GM19455 (cell line): Measurements from ENCODE around the gene NR3C2.

Source experiments
- ATAC-seq: cut with Tn5 transposase; IDR thresholded peaks from one replicate; pipeline ENCODE4 v1.9.1; 2021; ENCODE audit not compliant: unreplicated experiment

The NR3C2 gene

GRCh38 chr4:148059617-148060180 lies 382.5 kb downstream of the NR3C2 start:
- peak; percentile 31 for ATAC-seq

- ATAC-seq: no peak
These were observed 384.0 kb downstream of the NR3C2 start for GRCh38 chr4:148057984-148058859.

- ATAC-seq: peak; percentile 39
These were observed 384.7 kb downstream of the NR3C2 start for GRCh38 chr4:148057516-148057915.

- peak; percentile 81 for ATAC-seq
These were observed 385.3 kb downstream of the NR3C2 start for GRCh38 chr4:148056879-148057278.

GRCh38 chr4:148055844-148056243 lies 386.4 kb downstream of the NR3C2 start:
- no peak for ATAC-seq

GRCh38 chr4:148054275-148054674 lies 387.9 kb downstream of the NR3C2 start:
- ATAC-seq: no peak

- no peak for ATAC-seq
These were observed 388.8 kb downstream of the NR3C2 start for GRCh38 chr4:148053298-148054003.

- no peak for ATAC-seq
These were observed 389.8 kb downstream of the NR3C2 start for GRCh38 chr4:148052448-148052847.

- no peak for ATAC-seq
These were observed 390.8 kb downstream of the NR3C2 start for GRCh38 chr4:148051403-148051802.

- no peak for ATAC-seq
These were observed 393.6 kb downstream of the NR3C2 start for GRCh38 chr4:148048598-148048997.

GRCh38 chr4:148044912-148045352 lies 397.3 kb downstream of the NR3C2 start:
- ATAC-seq: peak; percentile 89

- peak; percentile 12 for ATAC-seq
These were observed 397.9 kb downstream of the NR3C2 start for GRCh38 chr4:148044089-148044911.

- no peak for ATAC-seq
These were observed 400.4 kb downstream of the NR3C2 start for GRCh38 chr4:148041606-148042329.

- ATAC-seq: no peak
These were observed 407.4 kb downstream of the NR3C2 start for GRCh38 chr4:148034813-148035212.

GRCh38 chr4:148030193-148030873 lies 411.9 kb downstream of the NR3C2 start:
- ATAC-seq: no peak

- no peak for ATAC-seq
These were observed 412.4 kb downstream of the NR3C2 start for GRCh38 chr4:148029781-148030180.
